Mesendoderm (in vitro differentiated cells): ENCODE data around the gene MACROH2A2.
"Not testable (repeated sequence)": the region's sequence is repeated elsewhere in the genome, so short reads cannot be mapped to it uniquely, and the experiment has no call there.

Experiments
- DNase-seq: peaks from one replicate; pipeline ENCODE4 v3.0.0; 2013
- H2AK5ac ChIP-seq: 2 replicates; pipeline ENCODE4 v1.6.1; 2013; ENCODE audit warnings: low read length, inconsistent platforms
- H2BK120ac ChIP-seq: 2 replicates; pipeline ENCODE4 v1.6.1; 2013; ENCODE audit warnings: low read depth, mild to moderate bottlenecking, low read length, moderate library complexity, mixed read lengths
- H2BK15ac ChIP-seq: replicated peaks from 2 replicates; pipeline ENCODE4 v1.6.1; 2013; ENCODE audit warnings: low read depth, mild to moderate bottlenecking, moderate library complexity
- H2BK5ac ChIP-seq: 2 replicates; pipeline ENCODE4 v1.6.1; 2013; ENCODE audit warnings: low read length, inconsistent platforms
- H3K18ac ChIP-seq: 2 replicates; pipeline ENCODE4 v1.6.1; 2013; ENCODE audit warnings: mild to moderate bottlenecking, low read length, mixed read lengths
- H3K23ac ChIP-seq: one replicate; pipeline ENCODE4 v1.6.1; 2013; ENCODE audit warnings: low read length
- H3K27ac ChIP-seq: 2 replicates; pipeline ENCODE4 v1.5.1; 2013; ENCODE audit warnings: low read depth, mild to moderate bottlenecking, inconsistent platforms, low read length, moderate library complexity
- H3K27me3 ChIP-seq: 2 replicates; pipeline ENCODE4 v1.6.1; 2013; ENCODE audit warnings: low read length, control low read depth, mild to moderate bottlenecking, inconsistent platforms; ENCODE audit not compliant: insufficient read depth, poor library complexity
- H3K36me3 ChIP-seq: 2 replicates; pipeline ENCODE4 v1.6.1; 2013; ENCODE audit warnings: low read length, inconsistent platforms; ENCODE audit not compliant: control insufficient read depth, insufficient read depth
- H3K4ac ChIP-seq: one replicate; pipeline ENCODE4 v1.6.1; 2013; ENCODE audit warnings: low read depth, mild to moderate bottlenecking, low read length, moderate library complexity
- H3K4me1 ChIP-seq: 2 replicates; pipeline ENCODE4 v1.6.1; 2013; ENCODE audit warnings: low read depth, low read length, inconsistent platforms; ENCODE audit not compliant: control insufficient read depth
- H3K4me2 ChIP-seq: 2 replicates; pipeline ENCODE4 v1.6.1; 2013; ENCODE audit warnings: low read length
- H3K4me3 ChIP-seq: 2 replicates; pipeline ENCODE4 v1.5.1; 2013; ENCODE audit warnings: mild to moderate bottlenecking, low read length
- H3K56ac ChIP-seq: one replicate; pipeline ENCODE4 v1.6.1; 2013; ENCODE audit warnings: low read length
- H3K79me1 ChIP-seq: 2 replicates; pipeline ENCODE4 v1.6.1; 2013; ENCODE audit warnings: low read length, inconsistent platforms
- H3K79me2 ChIP-seq: 2 replicates; pipeline ENCODE4 v1.6.1; 2013; ENCODE audit warnings: mild to moderate bottlenecking, low read length; ENCODE audit not compliant: control insufficient read depth, insufficient read depth
- H3K9ac ChIP-seq: 2 replicates; pipeline ENCODE4 v1.6.1; 2013; ENCODE audit warnings: low read length, inconsistent platforms
- H4K5ac ChIP-seq: one replicate; pipeline ENCODE4 v1.6.1; 2013; ENCODE audit warnings: low read length
- H4K8ac ChIP-seq: one replicate; pipeline ENCODE4 v1.6.1; 2013; ENCODE audit warnings: low read depth, mild to moderate bottlenecking, control low read depth, low read length, moderate library complexity
- WGBS: extraction: QIAGEN DNeasy Blood & Tissue Kit; methylation state at CpG from one replicate; pipeline ENCODE4 v1.1.7; 2013; ENCODE audit warnings: low lambda C conversion rate, missing lambda C conversion rate; ENCODE audit not compliant: insufficient coverage; ENCODE audit errors: extremely low coverage; 5-methylcytosine and 5-hydroxymethylcytosine counted together

MACROH2A2 gene

DNA sequence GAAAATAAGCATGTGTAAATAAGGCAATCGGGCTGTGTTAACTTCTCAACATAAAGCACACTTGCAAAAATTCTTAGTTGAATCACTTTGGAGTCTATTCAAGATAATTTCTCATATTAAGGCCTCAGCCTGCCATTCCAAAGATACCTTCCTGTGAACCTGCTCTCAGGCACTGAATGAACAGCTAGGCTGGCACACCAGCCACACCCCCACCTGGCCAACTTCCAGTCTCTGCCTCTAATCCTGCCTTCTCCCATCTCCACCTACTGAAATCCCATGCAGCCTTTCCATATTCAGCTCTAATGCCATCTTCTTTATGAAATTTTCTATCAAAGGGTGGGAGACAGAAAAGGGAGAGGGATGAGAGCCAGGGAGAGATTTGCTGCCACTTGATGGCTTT, 17.1 kb upstream of the MACROH2A2 start:
- WGBS = no CpG with 5 or more reads among the region's 1 CpG
- H3K9ac ChIP-seq = no peak overlapping the region
- H2BK120ac ChIP-seq = no peak overlapping the region
- H3K27ac ChIP-seq = no peak overlapping the region
- no peak overlapping the region for H3K23ac ChIP-seq
- H4K8ac ChIP-seq = no peak overlapping the region
- H3K36me3 ChIP-seq = no peaks in the 10 kb centered on the region
- H2BK15ac ChIP-seq = no peak overlapping the region
- no peak overlapping the region for H3K18ac ChIP-seq
- no peak overlapping the region for H2BK5ac ChIP-seq
- no peak for DNase-seq
- H3K79me2 ChIP-seq = no peaks in the 10 kb centered on the region
- no peak overlapping the region for H3K4me3 ChIP-seq
- H3K79me1 ChIP-seq = no peaks in the 10 kb centered on the region
- peaks cover 4% of the 10 kb centered on the region for H3K27me3 ChIP-seq
- no peak overlapping the region for H4K5ac ChIP-seq
- no peak overlapping the region for H3K4ac ChIP-seq
- H3K4me1 ChIP-seq = peaks cover 5% of the 10 kb centered on the region
- no peak overlapping the region for H3K4me2 ChIP-seq
- no peak overlapping the region for H2AK5ac ChIP-seq
- no peak overlapping the region for H3K56ac ChIP-seq

DNA sequence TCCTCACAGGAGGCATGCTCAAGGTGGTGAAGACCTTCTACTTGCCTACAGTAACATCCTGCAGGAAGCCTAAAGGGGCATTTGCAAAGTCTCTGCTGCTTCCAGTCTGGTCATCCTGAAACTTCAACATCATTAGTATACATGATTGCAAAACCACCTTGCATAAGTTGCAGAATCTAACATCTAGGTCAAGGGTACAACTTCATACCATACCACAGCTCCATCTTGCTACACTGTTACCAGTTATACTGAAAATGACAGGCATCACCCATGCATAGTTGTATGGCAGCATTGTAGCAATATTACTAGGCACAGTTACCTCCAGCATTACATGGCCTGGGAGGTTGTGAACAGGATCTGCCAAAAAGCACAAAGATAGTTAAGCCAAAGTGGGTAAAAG, 13.7 kb upstream of the MACROH2A2 start:
- H3K36me3 ChIP-seq = no peaks in the 10 kb centered on the region
- no peak overlapping the region for H2BK15ac ChIP-seq
- H3K79me1 ChIP-seq = no peaks in the 10 kb centered on the region

DNA sequence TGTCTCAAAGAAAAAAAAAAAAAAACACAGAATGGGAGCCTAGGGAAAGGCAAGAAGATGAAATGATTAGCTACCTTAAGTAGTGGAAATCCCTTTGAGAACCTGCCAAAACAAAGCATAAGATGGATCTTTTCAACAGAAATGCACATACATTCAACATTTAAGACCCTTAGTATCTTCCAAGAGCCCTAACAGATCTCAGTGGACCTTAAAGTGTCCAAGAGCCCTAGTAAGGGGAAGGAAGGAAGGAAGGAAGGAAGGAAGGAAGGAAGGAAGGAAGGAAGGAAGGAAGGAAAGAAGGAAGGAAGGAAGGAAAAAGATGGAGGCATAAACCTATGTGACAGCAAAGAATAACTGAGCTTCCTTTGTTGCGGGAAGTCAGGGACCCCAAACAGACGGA, 11.6 kb upstream of the MACROH2A2 start:
- Histone ChIP-seq H2BK5ac (no peak overlapping the region), H2AK5ac (no peak overlapping the region), H3K56ac (no peak overlapping the region), H4K5ac (no peak overlapping the region), H3K4me1 (no peaks in the 10 kb centered on the region), H3K4me2 (no peak overlapping the region), H3K36me3 (no peaks in the 10 kb centered on the region), H3K4ac (no peak overlapping the region), H3K18ac (no peak overlapping the region), H2BK120ac (no peak overlapping the region), H2BK15ac (no peak overlapping the region), H4K8ac (no peak overlapping the region), H3K9ac (no peak overlapping the region), H3K27me3 (no peaks in the 10 kb centered on the region), H3K27ac (no peak overlapping the region), H3K23ac (no peak overlapping the region), H3K4me3 (no peak overlapping the region), H3K79me2 (no peaks in the 10 kb centered on the region), H3K79me1 (no peaks in the 10 kb centered on the region)
- WGBS = no CpG with 5 or more reads among the region's 2 CpGs
- DNase-seq = no peak

More for the DNA sequence above, 13.7 kb upstream of the MACROH2A2 start:
- Histone ChIP-seq H3K79me2 (no peaks in the 10 kb centered on the region), H3K27ac (no peak overlapping the region), H3K4me3 (no peak overlapping the region), H3K56ac (no peak overlapping the region), H4K5ac (no peak overlapping the region), H3K4me1 (peaks cover 3% of the 10 kb centered on the region), H4K8ac (no peak overlapping the region), H3K18ac (no peak overlapping the region), H3K27me3 (no peaks in the 10 kb centered on the region), H3K4ac (no peak overlapping the region), H3K9ac (no peak overlapping the region), H2AK5ac (no peak overlapping the region), H3K4me2 (no peak overlapping the region), H2BK120ac (no peak overlapping the region), H3K23ac (no peak overlapping the region), H2BK5ac (no peak overlapping the region)
- DNase-seq = no peak

DNA sequence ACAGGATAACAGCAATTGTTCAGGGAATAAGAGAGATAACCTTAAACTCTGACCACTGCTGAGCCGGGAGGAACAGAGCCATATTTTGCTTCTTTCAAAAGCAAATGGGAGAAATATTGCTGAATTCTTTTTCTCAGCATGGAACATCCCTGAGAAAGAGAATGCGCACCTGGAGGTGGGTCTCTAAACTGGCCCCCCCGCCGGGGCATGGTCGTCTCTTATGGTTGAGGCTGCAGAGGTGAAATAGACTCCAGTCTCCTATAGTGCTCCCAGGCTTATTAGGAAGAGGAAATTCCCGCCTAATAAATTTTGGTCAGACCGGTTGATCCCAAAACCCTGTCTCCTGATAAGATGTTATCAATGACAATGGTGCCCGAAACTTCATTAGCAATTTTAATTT, 10.9 kb upstream of the MACROH2A2 start:
- H2AK5ac ChIP-seq, H2BK5ac ChIP-seq, H4K8ac ChIP-seq, H3K4me2 ChIP-seq, H3K79me2 ChIP-seq, H3K18ac ChIP-seq, H3K9ac ChIP-seq, DNase-seq, H2BK15ac ChIP-seq, H3K4ac ChIP-seq, H4K5ac ChIP-seq, H3K56ac ChIP-seq, H3K36me3 ChIP-seq, H2BK120ac ChIP-seq, H3K27ac ChIP-seq, H3K4me3 ChIP-seq, H3K79me1 ChIP-seq, H3K27me3 ChIP-seq, H3K23ac ChIP-seq, H3K4me1 ChIP-seq: not testable (repeated sequence)
- no CpG with 5 or more reads among the region's 8 CpGs for WGBS

DNA sequence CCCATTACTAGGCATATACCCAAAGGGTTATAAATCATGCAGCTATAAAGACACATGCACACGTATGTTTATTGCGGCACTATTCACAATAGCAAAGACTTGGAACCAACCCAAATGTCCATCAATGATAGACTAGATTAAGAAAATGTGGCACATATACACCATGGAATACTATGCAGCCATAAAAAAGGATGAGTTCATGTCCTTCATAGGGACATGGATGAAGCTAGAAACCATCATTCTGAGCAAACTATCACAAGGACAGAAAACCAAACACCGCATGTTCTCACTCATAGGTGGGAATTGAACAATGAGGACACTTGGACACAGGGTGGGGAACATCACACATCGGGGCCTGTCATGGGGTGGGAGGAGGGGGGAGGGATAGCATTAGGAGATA, 5.6 kb upstream of the MACROH2A2 start:
- not testable (repeated sequence) for H3K23ac ChIP-seq, H2BK15ac ChIP-seq, H3K4ac ChIP-seq, H2AK5ac ChIP-seq, H3K18ac ChIP-seq, H2BK5ac ChIP-seq, H3K27me3 ChIP-seq, DNase-seq, H4K5ac ChIP-seq, H3K56ac ChIP-seq, H3K4me1 ChIP-seq, H3K9ac ChIP-seq, H3K36me3 ChIP-seq, H3K27ac ChIP-seq, H3K79me1 ChIP-seq, H2BK120ac ChIP-seq, H3K4me3 ChIP-seq, H4K8ac ChIP-seq, H3K79me2 ChIP-seq, H3K4me2 ChIP-seq
- WGBS = no CpG with 5 or more reads among the region's 4 CpGs

DNA sequence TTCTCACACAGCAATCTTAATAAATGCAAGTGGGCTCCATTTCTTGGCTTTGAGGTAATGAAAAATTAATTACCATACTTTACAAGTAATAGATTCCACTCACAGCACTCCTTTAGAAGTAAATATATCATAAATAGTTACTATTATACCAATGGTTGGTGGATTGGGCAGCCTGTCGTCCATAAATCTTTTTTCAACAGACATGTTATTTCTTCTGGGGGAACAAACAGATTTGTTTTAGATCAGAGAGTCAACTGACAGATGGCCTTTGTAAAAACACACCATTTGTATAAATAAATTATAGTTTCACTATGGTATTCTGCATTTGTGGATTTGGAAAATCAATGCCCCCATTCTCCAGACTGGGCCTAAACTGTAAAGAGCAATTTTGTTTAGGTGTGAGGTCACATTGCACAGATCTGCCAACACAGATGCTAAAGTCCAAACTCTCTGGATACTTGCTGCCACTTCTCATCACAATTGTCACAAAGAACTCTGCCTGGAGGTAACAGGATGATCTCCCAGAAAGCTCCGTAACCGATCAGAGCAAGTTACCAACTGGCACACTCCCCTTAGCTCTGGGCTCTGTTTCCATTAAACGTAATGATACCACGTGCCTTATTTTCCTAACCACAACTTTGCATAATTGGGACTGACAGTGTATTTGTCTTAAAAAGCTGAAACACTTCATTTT, 4.5 kb upstream of the MACROH2A2 start:
- no peak overlapping the region for H3K4me2 ChIP-seq
- H4K5ac ChIP-seq = no peak overlapping the region
- no peak overlapping the region for H2BK120ac ChIP-seq
- H3K23ac ChIP-seq = no peak overlapping the region
- WGBS = no CpG with 5 or more reads among the region's 5 CpGs
- no peak overlapping the region for H3K18ac ChIP-seq
- no peak overlapping the region for H3K56ac ChIP-seq
- no peaks in the 10 kb centered on the region for H3K79me1 ChIP-seq
- no peak overlapping the region for H3K4ac ChIP-seq
- peaks cover 4% of the 10 kb centered on the region for H3K4me1 ChIP-seq
- no peak overlapping the region for H2BK15ac ChIP-seq
- H3K9ac ChIP-seq = no peak overlapping the region
- peaks cover 8% of the 10 kb centered on the region for H3K27me3 ChIP-seq
- H2BK5ac ChIP-seq = no peak overlapping the region
- no peak overlapping the region for H3K4me3 ChIP-seq
- no peaks in the 10 kb centered on the region for H3K79me2 ChIP-seq
- H4K8ac ChIP-seq = no peak overlapping the region
- no peaks in the 10 kb centered on the region for H3K36me3 ChIP-seq
- DNase-seq = no peak
- H2AK5ac ChIP-seq = no peak overlapping the region
- no peak overlapping the region for H3K27ac ChIP-seq
